Ascending aorta (tissue), 2 donors: Measurements from ENCODE around the gene RAB14. TPM values are rescaled to one million over a fixed set of nuclear protein-coding genes. Genes with fewer than 3 reads are reported as not detected.

ENCODE experiments used
- DNase-seq, 2 donors: peaks; one replicate each; pipeline ENCODE4 v3.0.0-alpha.2; 2019; ENCODE audit warnings: low spot score in 2 of 2
- H3K27ac ChIP-seq, 2 donors: fragments of 200-600 bp; sonication (generic); one replicate each; pipeline ENCODE4 v1.5.1; 2016 to 2017; ENCODE audit warnings: mild to moderate bottlenecking in 1 of 2
- H3K27me3 ChIP-seq: fragments of 200-600 bp; sonication (generic); one replicate; pipeline ENCODE4 v1.5.1; 2017
- H3K36me3 ChIP-seq, 2 donors: fragments of 200-600 bp; sonication (generic); one replicate each; pipeline ENCODE4 v1.5.1; 2016
- H3K4me1 ChIP-seq, 2 donors: fragments of 200-600 bp; sonication (generic); one replicate each; pipeline ENCODE4 v1.5.1; 2016 to 2017; ENCODE audit warnings: mild to moderate bottlenecking in 1 of 2
- H3K4me3 ChIP-seq, 2 donors: fragments of 200-600 bp; sonication (generic); one replicate each; pipeline ENCODE4 v1.5.1; 2016 to 2017; ENCODE audit warnings: mild to moderate bottlenecking in 1 of 2
- H3K9me3 ChIP-seq, 2 donors: fragments of 200-600 bp; sonication (generic); one replicate each; pipeline ENCODE4 v1.5.1; 2016
- CTCF ChIP-seq, 3 experiments: fragments of 200-600 bp in 2 of 3; fragments of 450-650 bp in 1 of 3; sonication (generic) in 2 of 3; IDR thresholded peaks; one replicate each; pipeline ENCODE4 v1.5.1; 2016 to 2019; ENCODE audit warnings: antibody characterized with exemption in 3 of 3, mild to moderate bottlenecking in 1 of 3, moderate library complexity in 1 of 3
- intact Hi-C: fragments of 100-400 bp; cut with DNase I; formaldehyde crosslinking; loops from one replicate; pipeline ENCODE4 v1.15.1; 2023
- total RNA-seq: library from RNA; depleted of rRNA; stranded (reverse); fragments of >200 nt; gene quantifications from one replicate; pipeline ENCODE4 v1.1.0, GENCODE V29; 2016

Gene RAB14
- total RNA-seq, 1 donor from 2014 or later: 18.2 TPM

GRCh38 chr9:121191235-121191634 lies 10.4 kb downstream of the RAB14 start:
- peaks cover 0 to 52% of the 10 kb centered on the region in 2 donors for H3K4me1 ChIP-seq
- H3K36me3 ChIP-seq: peaks cover 0 to 2% of the 10 kb centered on the region in 2 donors
- H3K4me3 ChIP-seq: no peak overlapping the region
- no peak for DNase-seq
- H3K27ac ChIP-seq: no peak overlapping the region
- intact Hi-C loops: no loop called here
- H3K27me3 ChIP-seq: no peaks in the 10 kb centered on the region
- no peaks in the 10 kb centered on the region for H3K9me3 ChIP-seq
- no peak for TF ChIP-seq CTCF (IDR thresholded peaks at IDR 0.05)

GRCh38 chr9:121189660-121190059 lies 12.0 kb downstream of the RAB14 start:
- Histone ChIP-seq H3K4me3 (no peak overlapping the region), H3K27me3 (no peaks in the 10 kb centered on the region), H3K27ac (no peak overlapping the region), H3K36me3 (peaks cover 0 to 11% of the 10 kb centered on the region in 2 donors), H3K4me1 (peaks cover 0 to 41% of the 10 kb centered on the region in 2 donors), H3K9me3 (no peaks in the 10 kb centered on the region)
- intact Hi-C loops: no loop called here
- DNase-seq: no peak
- TF ChIP-seq CTCF (IDR thresholded peaks at IDR 0.05): no peak

- Histone ChIP-seq H3K36me3 (peaks cover 0 to 15% of the 10 kb centered on the region in 2 donors), H3K4me1 (peaks cover 0 to 38% of the 10 kb centered on the region in 2 donors), H3K4me3 (no peak overlapping the region), H3K27me3 (no peaks in the 10 kb centered on the region), H3K9me3 (no peaks in the 10 kb centered on the region), H3K27ac (no peak overlapping the region)
- DNase-seq: no peak
- intact Hi-C loops: no loop called here
- TF ChIP-seq CTCF (IDR thresholded peaks at IDR 0.05): no peak
Observed at GRCh38 chr9:121189006-121189405, 12.7 kb downstream of the RAB14 start.

GRCh38 chr9:121187636-121188305 lies 13.9 kb downstream of the RAB14 start:
- no peak for TF ChIP-seq CTCF (IDR thresholded peaks at IDR 0.05)
- no peak overlapping the region for H3K4me3 ChIP-seq
- intact Hi-C loops: no loop called here
- H3K27me3 ChIP-seq: no peaks in the 10 kb centered on the region
- H3K4me1 ChIP-seq: peaks cover 0 to 40% of the 10 kb centered on the region in 2 donors
- no peak overlapping the region for H3K27ac ChIP-seq
- H3K9me3 ChIP-seq: no peaks in the 10 kb centered on the region
- no peak for DNase-seq
- H3K36me3 ChIP-seq: peaks cover 0 to 16% of the 10 kb centered on the region in 2 donors

GRCh38 chr9:121185774-121186403 lies 15.8 kb downstream of the RAB14 start:
- Histone ChIP-seq H3K27me3 (no peaks in the 10 kb centered on the region), H3K9me3 (no peaks in the 10 kb centered on the region), H3K27ac (no peak overlapping the region), H3K4me1 (peaks cover 0 to 37% of the 10 kb centered on the region in 2 donors), H3K36me3 (peaks cover 4 to 32% of the 10 kb centered on the region in 2 donors), H3K4me3 (no peak overlapping the region)
- no peak for TF ChIP-seq CTCF (IDR thresholded peaks at IDR 0.05)
- intact Hi-C loops: no loop called here
- no peak for DNase-seq
